Transverse colon (tissue), 3 donors: ENCODE measurements around the gene ZNF69.

Experiments
- CTCF ChIP-seq, 5 experiments: fragments of 200-600 bp in 3 of 5; fragments of 450-650 bp in 2 of 5; sonication (generic) in 3 of 5; IDR thresholded peaks; 1 replicate in 2 of 5; 2 replicates in 3 of 5; pipeline ENCODE4 v1.5.1; 2016 to 2017; ENCODE audit warnings: antibody characterized with exemption in 5 of 5, inconsistent platforms in 3 of 5, mild to moderate bottlenecking in 2 of 5, moderate library complexity in 1 of 5
- EP300 ChIP-seq: sonication (generic); formaldehyde crosslinking; IDR thresholded peaks from one replicate; pipeline ENCODE4 v1.6.1; 2017; ENCODE audit warnings: antibody characterized with exemption, low read depth
- POLR2A ChIP-seq: fragments of 450-650 bp; IDR thresholded peaks from one replicate; pipeline ENCODE4 v1.6.1; 2016; ENCODE audit warnings: antibody characterized with exemption, mild to moderate bottlenecking, moderate library complexity

GRCh38 chr19:11880598-11880997, 7.0 kb upstream of the ZNF69 start:
- no peak for TF ChIP-seq CTCF (IDR thresholded peaks at IDR 0.05)
- TF ChIP-seq EP300 = no peak
- TF ChIP-seq POLR2A = no peak
